GM12864 (cell line): ENCODE data around the gene RAVER1.

Experiments used
- DNase-seq: peaks from one replicate; pipeline ENCODE4 v3.0.0-alpha.2; 2011; ENCODE audit warnings: low read depth
- H3K4me3 ChIP-seq: 2 replicates; pipeline ENCODE4 v1.5.1; 2011; ENCODE audit warnings: mild to moderate bottlenecking, low read depth, low read length, control low read depth
- CTCF ChIP-seq: IDR thresholded peaks from 2 replicates; pipeline ENCODE4 v1.5.1; 2011; ENCODE audit warnings: low read depth, mild to moderate bottlenecking, moderate library complexity, low read length, control low read depth, inconsistent platforms; ENCODE audit errors: missing control alignments

Gene RAVER1

GRCh38 chr19:10279737-10280442 lies 53.4 kb downstream of the RAVER1 start:
- no peak overlapping the region for H3K4me3 ChIP-seq
- TF ChIP-seq CTCF, result no peak
- DNase-seq, result no peak

- TF ChIP-seq CTCF, result no peak
- DNase-seq, result no peak
- H3K4me3 ChIP-seq, result no peak overlapping the region
Observed at GRCh38 chr19:10278935-10279334, 54.4 kb downstream of the RAVER1 start.

GRCh38 chr19:10277795-10278589 lies 55.3 kb downstream of the RAVER1 start:
- no peak for DNase-seq
- TF ChIP-seq CTCF, result no peak

GRCh38 chr19:10274589-10274988 lies 58.7 kb downstream of the RAVER1 start:
- H3K4me3 ChIP-seq, result peak overlapping the region; percentile 78
- no peak for DNase-seq
- TF ChIP-seq CTCF, result no peak

More at GRCh38 chr19:10277795-10278589, 55.3 kb downstream of the RAVER1 start:
- no peak overlapping the region for H3K4me3 ChIP-seq

- peak; percentile 70 for DNase-seq
- no peak for TF ChIP-seq CTCF
- H3K4me3 ChIP-seq, result peak overlapping the region; percentile 78
Observed at GRCh38 chr19:10271543-10272086, 61.7 kb downstream of the RAVER1 start.

DNA sequence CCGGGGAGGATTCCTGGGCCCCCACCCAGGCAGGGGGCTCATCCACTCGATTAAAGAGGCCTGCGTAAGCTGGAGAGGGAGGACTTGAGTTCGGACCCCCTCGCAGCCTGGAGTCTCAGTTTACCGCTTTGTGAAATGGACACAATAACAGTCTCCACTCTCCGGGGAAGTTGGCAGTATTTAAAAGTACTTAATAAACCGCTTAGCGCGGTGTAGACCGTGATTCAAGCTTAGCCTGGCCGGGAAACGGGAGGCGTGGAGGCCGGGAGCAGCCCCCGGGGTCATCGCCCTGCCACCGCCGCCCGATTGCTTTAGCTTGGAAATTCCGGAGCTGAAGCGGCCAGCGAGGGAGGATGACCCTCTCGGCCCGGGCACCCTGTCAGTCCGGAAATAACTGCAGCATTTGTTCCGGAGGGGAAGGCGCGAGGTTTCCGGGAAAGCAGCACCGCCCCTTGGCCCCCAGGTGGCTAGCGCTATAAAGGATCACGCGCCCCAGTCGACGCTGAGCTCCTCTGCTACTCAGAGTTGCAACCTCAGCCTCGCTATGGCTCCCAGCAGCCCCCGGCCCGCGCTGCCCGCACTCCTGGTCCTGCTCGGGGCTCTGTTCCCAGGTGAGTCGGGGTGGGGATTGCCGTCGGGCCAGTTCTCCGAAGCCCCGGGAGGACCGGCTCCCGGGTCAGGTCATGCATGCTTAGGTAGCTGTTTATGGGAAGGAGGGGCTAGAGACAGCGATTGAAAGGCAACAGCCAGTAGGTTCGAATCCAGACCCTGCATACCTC lies 62.5 kb downstream of the RAVER1 start, which contains the start of gene ICAM1:
ICAM1 (plus strand) TSS at position 505 of the 779 bp plus-strand sequence; CDS start at position 545, 40 bp downstream.
- H3K4me3 ChIP-seq, result peak within 1 kb of the TSS; percentile 78
- peak; percentile 67 for DNase-seq
- TF ChIP-seq CTCF, result peak; percentile 17
